Measurements from ENCODE around the gene TNS3. TPM values are rescaled to one million over a fixed set of nuclear protein-coding genes. Genes with fewer than 3 reads are reported as not detected.

The TNS3 gene
- polyA plus RNA-seq, 1 donor: 66.7 TPM

- Histone ChIP-seq H3K4me1 (ENCODE audit: control insufficient read depth, insufficient read depth, low read length) (peaks cover 23% of the 10 kb centered on the region), H3K9me3 (ENCODE audit: control insufficient read depth, low read depth, low read length) (no peaks in the 10 kb centered on the region), H3K4me3 (ENCODE audit: low read length) (no peak overlapping the region), H3K27me3 (ENCODE audit: control insufficient read depth, insufficient read depth, low read length) (no peaks in the 10 kb centered on the region), H3K27ac (ENCODE audit: low read length) (peak overlapping the region; percentile 17), H3K36me3 (ENCODE audit: control insufficient read depth, insufficient read depth, low read length) (peaks cover 18% of the 10 kb centered on the region)
- no peak for DNase-seq
- no CpG with 5 or more reads among the region's 17 CpGs for WGBS (ENCODE audit: insufficient coverage, low lambda C conversion rate)
Observed at GRCh38 chr7:47531584-47532492, 50.1 kb downstream of the TNS3 start.

GRCh38 chr7:47529826-47530555, 51.9 kb downstream of the TNS3 start:
- H3K4me1 ChIP-seq (ENCODE audit: control insufficient read depth, insufficient read depth, low read length): peaks cover 5% of the 10 kb centered on the region
- WGBS (ENCODE audit: insufficient coverage, low lambda C conversion rate): 100% methylated on average over 1 of the region's 6 CpGs
- H3K27ac ChIP-seq (ENCODE audit: low read length): no peak overlapping the region
- no peak for DNase-seq
- H3K36me3 ChIP-seq (ENCODE audit: control insufficient read depth, insufficient read depth, low read length): peaks cover 36% of the 10 kb centered on the region
- H3K4me3 ChIP-seq (ENCODE audit: low read length): no peak overlapping the region
- no peaks in the 10 kb centered on the region for H3K27me3 ChIP-seq (ENCODE audit: control insufficient read depth, insufficient read depth, low read length)
- no peaks in the 10 kb centered on the region for H3K9me3 ChIP-seq (ENCODE audit: control insufficient read depth, low read depth, low read length)

GRCh38 chr7:47529405-47529804, 52.5 kb downstream of the TNS3 start:
- Histone ChIP-seq H3K36me3 (ENCODE audit: control insufficient read depth, insufficient read depth, low read length) (peaks cover 38% of the 10 kb centered on the region), H3K27ac (ENCODE audit: low read length) (no peak overlapping the region), H3K4me1 (ENCODE audit: control insufficient read depth, insufficient read depth, low read length) (no peaks in the 10 kb centered on the region), H3K4me3 (ENCODE audit: low read length) (no peak overlapping the region), H3K9me3 (ENCODE audit: control insufficient read depth, low read depth, low read length) (no peaks in the 10 kb centered on the region), H3K27me3 (ENCODE audit: control insufficient read depth, insufficient read depth, low read length) (no peaks in the 10 kb centered on the region)
- no peak for DNase-seq
- no CpG with 5 or more reads among the region's 1 CpG for WGBS (ENCODE audit: insufficient coverage, low lambda C conversion rate)

GRCh38 chr7:47528471-47528870, 53.4 kb downstream of the TNS3 start:
- 100% methylated on average over 3 of the region's 6 CpGs for WGBS (ENCODE audit: insufficient coverage, low lambda C conversion rate)
- H3K27me3 ChIP-seq (ENCODE audit: control insufficient read depth, insufficient read depth, low read length): no peaks in the 10 kb centered on the region
- no peak overlapping the region for H3K4me3 ChIP-seq (ENCODE audit: low read length)
- peaks cover 47% of the 10 kb centered on the region for H3K36me3 ChIP-seq (ENCODE audit: control insufficient read depth, insufficient read depth, low read length)
- H3K27ac ChIP-seq (ENCODE audit: low read length): no peak overlapping the region
- no peaks in the 10 kb centered on the region for H3K4me1 ChIP-seq (ENCODE audit: control insufficient read depth, insufficient read depth, low read length)
- no peak for DNase-seq
- H3K9me3 ChIP-seq (ENCODE audit: control insufficient read depth, low read depth, low read length): no peaks in the 10 kb centered on the region

GRCh38 chr7:47526466-47526865, 55.4 kb downstream of the TNS3 start:
- Histone ChIP-seq H3K4me1 (ENCODE audit: control insufficient read depth, insufficient read depth, low read length) (no peaks in the 10 kb centered on the region), H3K4me3 (ENCODE audit: low read length) (no peak overlapping the region), H3K27ac (ENCODE audit: low read length) (no peak overlapping the region), H3K27me3 (ENCODE audit: control insufficient read depth, insufficient read depth, low read length) (no peaks in the 10 kb centered on the region), H3K9me3 (ENCODE audit: control insufficient read depth, low read depth, low read length) (no peaks in the 10 kb centered on the region), H3K36me3 (ENCODE audit: control insufficient read depth, insufficient read depth, low read length) (peaks cover 65% of the 10 kb centered on the region)
- DNase-seq: no peak
- no CpG with 5 or more reads among the region's 6 CpGs for WGBS (ENCODE audit: insufficient coverage, low lambda C conversion rate)

- no peaks in the 10 kb centered on the region for H3K4me1 ChIP-seq (ENCODE audit: control insufficient read depth, insufficient read depth, low read length)
- WGBS (ENCODE audit: insufficient coverage, low lambda C conversion rate): no CpG with 5 or more reads among the region's 12 CpGs
- no peak for DNase-seq
- no peaks in the 10 kb centered on the region for H3K27me3 ChIP-seq (ENCODE audit: control insufficient read depth, insufficient read depth, low read length)
- H3K4me3 ChIP-seq (ENCODE audit: low read length): no peak overlapping the region
- H3K9me3 ChIP-seq (ENCODE audit: control insufficient read depth, low read depth, low read length): no peaks in the 10 kb centered on the region
- peaks cover 77% of the 10 kb centered on the region for H3K36me3 ChIP-seq (ENCODE audit: control insufficient read depth, insufficient read depth, low read length)
- no peak overlapping the region for H3K27ac ChIP-seq (ENCODE audit: low read length)
Observed at GRCh38 chr7:47525066-47525623, 56.8 kb downstream of the TNS3 start.

- Histone ChIP-seq H3K9me3 (ENCODE audit: control insufficient read depth, low read depth, low read length) (no peaks in the 10 kb centered on the region), H3K36me3 (ENCODE audit: control insufficient read depth, insufficient read depth, low read length) (peaks cover 82% of the 10 kb centered on the region)
- WGBS (ENCODE audit: insufficient coverage, low lambda C conversion rate): no CpG with 5 or more reads among the region's 5 CpGs
Observed at GRCh38 chr7:47523401-47523800, 58.5 kb downstream of the TNS3 start.

GRCh38 chr7:47521816-47522561, 59.9 kb downstream of the TNS3 start:
- no peak for DNase-seq
- no peaks in the 10 kb centered on the region for H3K27me3 ChIP-seq (ENCODE audit: control insufficient read depth, insufficient read depth, low read length)
- H3K36me3 ChIP-seq (ENCODE audit: control insufficient read depth, insufficient read depth, low read length): peaks cover 83% of the 10 kb centered on the region
- H3K9me3 ChIP-seq (ENCODE audit: control insufficient read depth, low read depth, low read length): no peaks in the 10 kb centered on the region
- no peak overlapping the region for H3K4me3 ChIP-seq (ENCODE audit: low read length)
- no peak overlapping the region for H3K27ac ChIP-seq (ENCODE audit: low read length)
- H3K4me1 ChIP-seq (ENCODE audit: control insufficient read depth, insufficient read depth, low read length): peaks cover 10% of the 10 kb centered on the region
- WGBS (ENCODE audit: insufficient coverage, low lambda C conversion rate): no CpG with 5 or more reads among the region's 14 CpGs

More at GRCh38 chr7:47523401-47523800, 58.5 kb downstream of the TNS3 start:
- no peak overlapping the region for H3K27ac ChIP-seq (ENCODE audit: low read length)
- DNase-seq: no peak
- H3K4me3 ChIP-seq (ENCODE audit: low read length): no peak overlapping the region
- no peaks in the 10 kb centered on the region for H3K27me3 ChIP-seq (ENCODE audit: control insufficient read depth, insufficient read depth, low read length)
- H3K4me1 ChIP-seq (ENCODE audit: control insufficient read depth, insufficient read depth, low read length): peaks cover 10% of the 10 kb centered on the region

- peaks cover 84% of the 10 kb centered on the region for H3K36me3 ChIP-seq (ENCODE audit: control insufficient read depth, insufficient read depth, low read length)
- peaks cover 10% of the 10 kb centered on the region for H3K4me1 ChIP-seq (ENCODE audit: control insufficient read depth, insufficient read depth, low read length)
- WGBS (ENCODE audit: insufficient coverage, low lambda C conversion rate): 100% methylated on average over 1 of the region's 13 CpGs
- no peak overlapping the region for H3K4me3 ChIP-seq (ENCODE audit: low read length)
- no peak for DNase-seq
- H3K27me3 ChIP-seq (ENCODE audit: control insufficient read depth, insufficient read depth, low read length): no peaks in the 10 kb centered on the region
- no peaks in the 10 kb centered on the region for H3K9me3 ChIP-seq (ENCODE audit: control insufficient read depth, low read depth, low read length)
- no peak overlapping the region for H3K27ac ChIP-seq (ENCODE audit: low read length)
Observed at GRCh38 chr7:47521011-47521795, 60.7 kb downstream of the TNS3 start.

All from large intestine (tissue), 3 donors.